HT-29 (cell line): ENCODE data around the gene SAPCD1. TPM values are rescaled to one million over a fixed set of nuclear protein-coding genes. Genes with fewer than 3 reads are reported as not detected.
A peak's percentile ranks its signal among the peaks of the same experiment; 100 is the strongest.

Experiments
- DNase-seq: peaks from one replicate; pipeline ENCODE4 v3.0.0-alpha.2; 2015; ENCODE audit warnings: low spot score
- total RNA-seq: library from RNA; depleted of rRNA; stranded (reverse); fragments of >200 nt; shearing (Covaris generic); gene quantifications from 2 replicates; pipeline ENCODE4 v1.2.3, GENCODE V29; 2014

The SAPCD1 gene
- total RNA-seq, 1 experiment from 2014 or later: 11.6 TPM

GRCh38 chr6:31750411-31751022 lies 11.9 kb upstream of the SAPCD1 start:
- DNase-seq: no peak

- no peak for DNase-seq
Measured at GRCh38 chr6:31752739-31753319, 9.6 kb upstream of the SAPCD1 start.

DNA sequence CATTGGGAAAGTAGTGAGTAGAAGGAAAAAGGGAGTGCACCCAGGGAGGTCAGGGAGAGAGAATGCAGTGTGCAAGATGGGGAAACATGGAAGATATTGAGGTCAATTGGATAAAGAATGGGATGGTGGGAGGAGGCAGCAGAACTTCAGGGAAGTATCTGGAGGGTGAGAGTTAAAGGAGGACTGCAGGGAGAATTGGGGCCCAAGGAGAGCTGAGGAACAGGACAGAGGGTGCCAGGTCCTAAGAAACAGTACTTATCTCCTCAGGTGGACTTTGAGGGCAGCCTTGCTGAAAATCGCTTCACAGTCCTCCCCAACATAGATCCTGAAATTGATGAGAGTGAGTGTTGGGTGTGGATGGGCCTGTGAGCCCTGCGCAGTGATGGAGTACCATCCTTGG lies 4.2 kb upstream of the SAPCD1 start:
- no peak for DNase-seq

DNA sequence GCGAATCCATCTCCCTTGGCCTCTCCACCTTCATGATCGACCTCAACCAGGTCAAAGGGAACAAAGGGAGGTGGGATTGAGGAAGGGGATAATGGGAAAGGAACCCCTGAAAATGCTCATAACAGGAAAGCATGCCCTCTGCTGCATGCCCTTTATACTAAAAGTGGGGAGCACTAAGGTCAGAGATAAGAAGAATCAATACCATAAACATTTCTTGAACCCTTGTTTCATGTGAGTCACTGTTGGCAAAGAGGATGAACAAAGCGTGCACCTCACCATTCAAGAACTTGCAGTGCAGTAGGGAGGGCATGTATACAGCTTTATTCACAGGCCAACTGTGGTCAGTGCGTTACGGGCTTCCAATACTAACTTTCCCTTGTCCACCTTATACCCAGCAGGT lies 1.7 kb upstream of the SAPCD1 start:
- no peak for DNase-seq

DNA sequence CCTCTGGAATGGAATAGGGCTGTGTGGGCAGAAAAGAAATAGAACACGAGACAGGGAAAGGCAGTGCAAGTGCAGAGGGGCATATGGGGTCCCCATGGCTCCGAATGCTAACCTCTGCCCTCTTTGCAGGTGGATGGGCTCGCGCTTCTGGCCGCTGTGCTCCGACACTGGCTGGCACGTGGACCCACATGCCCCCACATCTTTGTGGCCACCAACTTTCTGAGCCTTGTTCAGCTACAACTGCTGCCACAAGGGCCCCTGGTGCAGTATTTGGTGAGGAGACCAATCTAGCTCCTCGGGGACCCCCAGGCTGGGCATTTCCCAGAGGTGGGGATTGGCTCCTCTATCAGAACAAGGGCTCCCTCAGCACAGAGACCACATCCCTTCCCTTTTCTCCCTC lies 1.1 kb upstream of the SAPCD1 start:
- DNase-seq: no peak

- DNase-seq: no peak
Measured at GRCh38 chr6:31762878-31763618, 592 bp downstream of the SAPCD1 start.

DNA sequence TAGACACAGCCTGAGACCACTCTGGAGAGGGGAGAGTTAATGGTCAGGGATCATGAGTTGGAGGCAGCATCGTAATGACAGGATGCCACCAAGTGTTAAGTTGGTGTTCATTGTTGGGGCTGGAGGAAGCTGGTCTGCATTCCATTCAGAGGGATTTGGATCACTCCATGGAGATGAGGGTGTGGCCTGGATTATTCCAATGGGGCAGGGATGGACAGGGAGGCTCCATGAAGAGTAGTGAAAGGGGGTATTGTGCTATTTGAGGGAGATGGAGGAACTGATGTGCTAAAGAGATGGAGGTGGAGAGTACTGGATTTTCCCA lies 1.1 kb downstream of the SAPCD1 start:
- DNase-seq: peak; percentile 38

DNA sequence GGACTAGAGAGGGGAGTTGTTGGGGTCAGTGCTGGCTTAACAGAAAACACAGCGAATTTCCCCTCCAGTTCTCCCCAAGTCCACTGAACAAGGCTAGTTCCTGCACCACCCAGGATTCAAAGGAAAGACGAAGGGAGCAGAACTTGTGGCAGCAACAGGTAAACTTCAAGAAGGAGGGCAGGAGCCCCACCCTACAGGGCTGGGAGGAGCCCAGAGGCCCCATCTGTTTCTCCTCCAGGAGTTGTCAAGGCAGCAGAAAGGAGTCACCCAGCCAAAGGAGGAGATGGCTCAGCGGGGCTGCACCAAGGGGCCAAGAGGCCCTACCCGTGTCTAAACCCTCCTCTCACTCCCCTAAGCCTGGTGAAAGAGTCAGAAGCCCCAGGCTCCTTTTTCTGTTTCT lies 1.7 kb downstream of the SAPCD1 start:
- no peak for DNase-seq

GRCh38 chr6:31765559-31765909 lies 3.1 kb downstream of the SAPCD1 start:
- DNase-seq: no peak

DNA sequence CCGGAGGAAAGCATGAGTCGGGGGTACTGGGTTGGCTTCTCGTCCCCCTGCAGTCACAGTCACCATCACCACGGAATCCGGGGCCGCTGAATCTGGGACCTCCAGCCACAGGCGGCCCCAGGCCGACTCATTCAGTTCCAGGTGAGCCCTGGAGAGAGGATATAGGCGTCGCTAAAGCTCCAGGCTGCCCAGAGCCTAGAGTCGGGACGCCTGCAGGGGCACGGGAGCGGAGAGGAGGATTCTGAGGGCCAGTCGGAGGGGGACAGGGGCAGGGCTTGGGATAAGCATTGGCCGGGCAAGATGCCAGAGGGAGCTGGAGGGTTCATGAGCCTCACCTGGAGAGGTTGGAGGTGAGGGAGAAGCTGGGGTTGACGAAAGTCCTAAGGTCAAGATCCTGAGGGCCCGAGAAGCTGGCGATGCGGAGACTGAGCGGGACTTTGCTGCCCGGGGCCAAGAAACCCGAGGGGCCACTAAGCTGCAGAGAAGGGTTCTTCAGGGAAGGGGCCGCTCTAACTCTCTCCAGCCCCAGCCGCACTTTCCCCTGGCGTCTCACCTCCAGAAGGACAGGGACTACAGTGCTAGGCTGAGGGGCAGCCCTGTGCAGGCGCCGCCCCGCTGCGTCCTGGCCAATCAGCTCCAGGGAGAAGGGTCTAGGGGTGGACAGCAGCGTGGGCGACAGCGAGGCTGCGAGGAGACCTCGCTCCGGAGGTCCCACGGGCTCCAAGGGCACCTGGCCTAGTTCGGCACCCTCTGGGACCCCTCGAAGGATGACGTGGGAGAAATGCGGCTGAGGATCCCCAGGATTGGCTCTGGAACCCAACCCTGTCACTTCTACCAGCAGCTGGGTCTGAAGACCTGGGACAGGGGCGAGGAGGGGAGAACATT lies 3.7 kb downstream of the SAPCD1 start:
- no peak for DNase-seq

DNA sequence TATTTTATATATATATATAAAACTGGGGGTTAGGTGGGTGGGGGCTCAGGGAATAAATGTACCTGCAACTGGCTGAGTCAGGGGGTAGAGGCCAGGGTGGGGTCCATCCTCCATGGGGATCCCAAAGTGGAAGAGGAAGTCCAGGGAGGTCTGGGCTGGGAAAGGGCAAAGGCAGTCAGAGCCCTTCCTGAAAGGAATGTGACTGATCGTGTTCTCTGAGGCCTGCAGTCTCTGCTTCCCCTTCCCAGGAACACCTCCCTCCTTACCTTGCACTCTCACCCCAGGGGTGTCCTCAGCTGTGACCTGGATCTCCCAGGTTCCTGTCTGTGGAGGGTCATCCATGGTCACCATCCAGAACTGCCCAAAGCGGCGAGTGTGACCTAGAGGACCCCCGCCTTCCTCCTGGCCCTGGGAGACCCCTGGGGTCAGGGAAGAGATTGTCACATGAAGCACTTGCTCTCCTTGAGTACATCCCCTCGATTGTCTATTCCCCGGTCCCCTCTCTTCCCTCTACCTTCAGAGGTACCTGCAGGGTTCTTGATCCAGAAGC lies 4.7 kb downstream of the SAPCD1 start:
- DNase-seq: no peak

DNA sequence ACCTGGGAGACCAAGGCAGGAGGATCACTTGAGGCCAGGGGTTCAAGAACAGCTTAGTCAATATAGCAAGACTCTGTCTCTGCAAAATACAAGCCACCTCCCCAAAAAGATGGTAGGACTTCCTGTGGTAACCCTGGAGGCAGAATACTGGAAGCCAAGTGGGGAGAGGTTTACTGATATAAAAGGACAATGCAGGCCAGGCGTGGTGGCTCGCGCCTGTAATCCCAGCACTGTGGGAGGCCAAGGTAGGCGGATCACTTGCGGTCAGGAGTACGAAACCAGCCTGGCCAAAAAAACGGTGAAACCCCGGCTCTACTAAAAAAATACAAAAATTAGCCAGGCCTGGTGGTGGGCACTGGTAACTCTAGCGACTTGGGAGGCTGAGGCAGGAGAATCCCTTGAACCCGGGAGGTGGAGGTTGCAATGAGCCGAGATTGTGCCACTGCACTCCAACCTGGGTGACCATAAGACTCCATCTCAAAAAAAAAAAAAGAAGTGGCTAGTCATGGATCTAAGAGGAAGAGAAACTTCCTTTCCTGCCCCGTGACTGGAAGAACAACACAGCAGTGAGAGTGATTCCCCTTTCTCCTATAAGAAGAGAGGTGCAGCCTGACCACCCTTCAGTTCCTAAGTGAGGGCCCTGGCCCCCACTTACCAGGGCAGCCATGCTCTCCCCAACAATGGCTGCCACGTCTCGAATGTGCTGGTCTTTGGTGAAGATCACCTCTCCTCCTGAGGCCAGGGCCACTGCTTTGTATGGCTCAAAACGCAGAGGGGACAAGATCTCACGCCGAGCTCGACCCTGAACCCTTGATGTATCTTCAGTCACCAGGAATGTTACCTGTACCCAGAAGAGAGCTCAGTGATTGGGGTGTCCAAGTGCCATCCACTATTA lies 6.2 kb downstream of the SAPCD1 start:
- DNase-seq: no peak

- peak; percentile 86 for DNase-seq
Measured at GRCh38 chr6:31769684-31770371, 7.4 kb downstream of the SAPCD1 start.

GRCh38 chr6:31770860-31771259 lies 8.4 kb downstream of the SAPCD1 start:
- DNase-seq: no peak

GRCh38 chr6:31771992-31772358 lies 9.5 kb downstream of the SAPCD1 start:
- DNase-seq: no peak

- DNase-seq: peak; percentile 67
Measured at GRCh38 chr6:31775184-31775583, 12.7 kb downstream of the SAPCD1 start.

DNA sequence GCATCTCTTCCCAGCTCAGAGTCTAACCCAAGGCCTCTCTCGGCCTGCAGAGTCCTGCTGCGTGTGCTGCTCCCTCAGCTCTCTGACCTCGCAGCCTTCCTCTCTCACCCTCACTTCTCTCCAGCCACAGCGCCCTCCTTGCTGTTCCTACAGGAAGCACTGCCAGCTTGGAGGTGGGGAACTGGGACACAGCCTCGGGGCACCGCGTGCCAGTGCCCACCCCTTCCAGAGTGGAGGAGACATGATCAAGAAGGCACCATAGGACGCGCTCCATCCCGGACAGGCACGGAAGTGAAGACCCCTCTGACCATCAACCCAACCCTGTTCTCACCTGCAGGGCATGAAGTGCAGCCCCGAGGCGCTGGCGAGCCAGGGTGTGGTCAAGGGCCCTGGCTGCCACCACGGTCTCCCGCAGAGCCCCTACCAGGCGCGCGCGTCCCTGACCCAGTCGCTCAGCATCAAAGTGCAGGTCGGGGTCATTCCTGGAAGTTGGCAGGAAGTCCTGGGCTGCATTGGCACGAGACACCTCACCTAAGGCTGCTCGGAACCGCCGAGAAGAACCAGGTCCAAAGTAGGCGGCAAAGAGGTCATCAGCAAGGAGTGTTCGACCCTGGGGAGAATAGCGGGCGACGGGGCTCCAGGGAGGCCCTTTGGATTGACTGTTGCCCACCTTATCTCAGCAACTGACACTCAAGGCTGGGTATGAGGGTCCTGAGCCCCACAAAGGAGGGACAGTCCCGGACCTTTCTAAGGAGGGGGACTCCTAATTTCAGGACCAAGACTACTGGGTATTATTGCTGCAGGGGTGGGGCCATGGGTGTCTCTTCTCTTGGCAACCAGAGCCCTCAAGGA lies 13.4 kb downstream of the SAPCD1 start:
- DNase-seq: no peak

DNA sequence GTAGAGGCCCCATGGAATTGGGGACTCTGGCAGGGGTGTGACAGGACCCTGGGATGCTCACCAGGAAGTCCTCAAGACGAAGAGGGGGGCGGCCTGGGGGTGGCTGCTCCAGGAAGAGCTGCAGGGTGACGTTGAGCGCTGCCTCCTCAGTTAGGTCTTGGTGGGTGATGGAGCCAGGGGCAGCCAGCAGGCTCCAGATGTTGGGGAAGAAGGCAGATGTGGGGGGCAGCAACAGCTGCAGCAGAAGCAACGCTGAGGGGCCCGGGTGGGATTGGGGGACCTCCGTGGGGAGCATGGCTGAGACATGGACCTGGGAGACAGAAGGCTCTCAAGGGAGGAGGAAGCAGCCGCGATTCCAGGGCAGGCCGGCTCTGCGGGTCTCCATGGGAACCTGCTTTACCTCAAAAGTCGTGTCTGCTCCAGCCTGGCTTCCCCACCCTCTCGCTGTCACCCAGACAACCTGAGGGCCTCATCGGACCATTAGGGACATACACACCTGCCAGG lies 14.1 kb downstream of the SAPCD1 start:
- DNase-seq: no peak

DNA sequence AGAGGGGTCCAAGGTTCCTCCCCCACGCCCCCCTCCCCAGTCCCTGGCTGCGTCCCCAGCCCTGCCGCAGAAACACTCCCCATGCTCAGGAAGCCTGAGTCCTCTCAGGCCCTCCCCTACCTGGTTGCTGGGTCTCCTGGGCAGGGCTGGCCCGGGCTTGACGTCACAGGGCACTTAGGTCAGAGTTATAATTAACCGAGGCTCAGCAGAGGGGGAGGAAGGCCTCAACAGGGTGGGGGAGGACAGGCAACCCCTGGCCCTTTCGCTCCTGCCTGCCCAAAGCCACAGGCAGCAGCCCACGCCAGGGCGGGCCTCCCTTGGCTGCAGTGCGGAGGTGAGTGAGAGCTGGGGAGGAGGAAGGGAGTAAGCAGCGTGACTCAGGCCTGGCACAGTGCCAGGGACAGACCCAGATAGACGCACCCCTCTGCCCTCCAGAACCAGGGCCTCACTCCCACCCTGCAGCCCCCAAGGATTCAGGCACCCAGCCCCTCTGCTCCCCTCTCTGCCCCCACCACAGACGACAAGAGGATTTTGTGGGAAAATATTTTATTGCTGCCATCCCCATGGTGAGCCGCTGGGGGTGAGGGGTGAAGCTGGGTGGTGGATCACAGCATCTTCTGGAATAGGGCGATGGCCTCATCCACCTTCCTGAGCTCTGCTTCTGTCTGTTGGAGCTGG lies 14.7 kb downstream of the SAPCD1 start, which contains the start of gene VWA7:
Gene VWA7 (minus strand): TSS at position 340 of the 678 bp plus-strand sequence. CDS start 549 bp downstream, outside the sequence.
- peak; percentile 94 for DNase-seq
